ENCODE results near the gene KCNS1.

GRCh38 chr20:45110301-45110700 lies 9.4 kb upstream of the KCNS1 start:
- TF ChIP-seq CTCF (IDR thresholded peaks at IDR 0.05; ENCODE audit: low read length): no peak
- no peak for TF ChIP-seq EZH2 (IDR thresholded peaks at IDR 0.05; ENCODE audit: borderline replicate concordance, low read length)

Measured in OCI-LY1 (cell line).